ENCODE results near the gene SLC66A2.

The SLC66A2 gene

DNA sequence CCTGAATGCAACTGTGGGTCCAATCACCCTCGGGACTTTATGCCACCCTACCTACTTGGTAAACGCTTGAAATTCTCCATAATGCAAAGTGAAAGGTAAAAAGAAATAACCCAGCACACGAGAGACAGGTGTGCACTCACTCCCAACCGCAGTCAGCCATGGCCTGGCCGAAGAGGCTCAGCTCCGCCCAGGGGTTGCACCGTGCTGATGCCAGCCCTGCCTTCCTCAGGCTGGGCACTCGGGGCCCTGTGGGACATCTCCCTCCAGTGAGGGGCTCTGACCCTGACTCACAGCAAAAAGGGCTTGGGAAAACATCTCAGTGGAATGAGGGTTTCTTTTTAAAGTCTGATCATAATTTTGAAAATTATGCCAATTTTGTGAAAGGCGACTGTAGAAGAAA, 13.3 kb downstream of the SLC66A2 start:
- no peak for DNase-seq (ENCODE audit: low read depth in 2 of 2)

DNA sequence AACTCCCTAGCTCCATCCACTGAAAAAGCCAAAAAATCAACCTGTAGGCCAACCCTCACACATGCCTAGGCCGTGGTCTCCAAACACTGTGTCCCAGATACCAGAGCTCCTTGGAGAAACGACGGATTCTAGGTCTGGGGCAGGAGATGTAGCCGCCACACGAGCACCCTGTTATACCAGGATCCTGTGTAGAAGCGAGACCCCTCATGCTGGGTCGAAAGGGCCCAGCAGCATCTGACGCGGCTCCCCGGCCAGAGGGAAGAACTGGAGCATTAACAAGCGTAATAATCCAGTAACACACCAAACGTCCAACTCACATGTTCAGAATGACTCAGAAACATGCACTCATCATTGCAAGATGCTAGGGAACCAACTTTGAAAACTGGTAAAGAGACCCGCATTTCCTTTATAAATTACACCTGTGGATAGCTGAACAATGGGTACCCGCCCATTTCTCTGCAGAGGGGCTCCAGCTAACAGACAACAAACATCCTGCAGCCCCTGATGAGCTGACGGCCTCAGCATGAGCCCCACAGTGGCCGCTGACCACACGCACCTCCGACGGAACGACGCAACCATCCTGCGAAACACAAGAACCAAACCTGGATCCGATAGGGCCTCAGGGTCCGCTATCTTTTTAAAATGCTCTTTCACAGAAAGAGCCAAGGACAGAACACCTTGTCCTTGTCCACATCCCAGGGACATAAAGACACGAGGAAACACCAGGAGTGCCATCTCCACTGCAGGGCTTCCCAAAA, 14.2 kb downstream of the SLC66A2 start:
- DNase-seq (ENCODE audit: low read depth in 2 of 2): no peak

DNA sequence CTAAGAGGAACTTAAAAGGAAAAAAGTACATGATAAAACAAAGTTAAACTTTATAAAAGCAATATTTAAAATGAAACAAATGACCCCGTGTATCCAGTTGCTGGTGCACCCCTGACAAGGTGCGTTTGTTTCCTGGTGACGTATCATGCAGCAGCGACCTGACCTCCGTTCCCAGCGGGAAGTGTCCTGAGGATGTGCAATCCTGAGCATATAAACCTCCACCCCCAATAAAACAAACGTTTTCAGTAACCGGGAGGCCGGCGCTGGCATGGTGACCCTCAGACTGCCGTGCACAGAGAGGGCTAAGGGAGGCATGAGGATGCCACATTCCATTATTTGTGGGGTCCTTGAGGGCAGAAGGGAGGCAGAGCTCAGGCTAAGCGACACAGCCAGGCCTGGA, 14.8 kb downstream of the SLC66A2 start:
- no peak for DNase-seq (ENCODE audit: low read depth in 2 of 2)

DNA sequence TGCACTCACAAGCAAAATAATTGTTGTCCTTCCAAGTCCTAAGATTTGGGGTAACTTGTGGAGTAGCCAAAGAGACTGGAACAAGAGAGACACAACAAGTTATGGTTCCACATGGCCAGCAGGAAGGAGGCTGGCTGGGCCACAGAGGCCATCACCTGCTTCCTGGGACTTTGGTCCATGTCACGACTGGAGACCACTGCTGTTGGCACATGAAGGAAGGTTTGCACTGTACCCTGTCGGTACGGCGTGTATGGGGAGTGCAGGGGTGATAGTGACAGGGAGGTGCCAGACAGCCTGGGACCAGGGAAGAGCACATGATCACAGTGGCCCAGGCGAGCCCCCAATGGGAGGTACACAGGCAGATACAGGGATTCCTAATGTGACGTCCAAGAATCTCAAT, 15.5 kb downstream of the SLC66A2 start:
- no peak for DNase-seq (ENCODE audit: low read depth in 2 of 2)

DNA sequence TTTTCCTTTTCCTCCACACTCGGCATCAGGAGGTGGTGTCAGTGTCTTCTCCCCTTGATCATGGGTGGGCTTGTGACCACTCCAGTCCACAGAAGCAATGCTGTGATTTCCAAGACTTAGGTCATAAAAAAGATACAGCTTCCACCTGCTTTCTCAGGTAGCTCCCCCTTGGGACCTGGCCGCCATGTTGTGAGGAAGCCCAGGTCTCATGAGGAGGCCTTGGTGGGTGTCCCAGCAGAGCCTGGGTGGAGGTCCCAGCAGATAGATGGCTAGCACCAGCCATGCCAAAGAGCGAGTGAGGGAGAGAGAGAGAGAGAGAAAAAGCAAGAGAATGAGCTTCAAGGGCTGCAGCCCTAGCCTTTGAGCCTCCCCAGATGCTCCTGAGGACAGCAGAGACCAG, 16.0 kb downstream of the SLC66A2 start:
- DNase-seq (ENCODE audit: low read depth in 2 of 2): no peak

DNA sequence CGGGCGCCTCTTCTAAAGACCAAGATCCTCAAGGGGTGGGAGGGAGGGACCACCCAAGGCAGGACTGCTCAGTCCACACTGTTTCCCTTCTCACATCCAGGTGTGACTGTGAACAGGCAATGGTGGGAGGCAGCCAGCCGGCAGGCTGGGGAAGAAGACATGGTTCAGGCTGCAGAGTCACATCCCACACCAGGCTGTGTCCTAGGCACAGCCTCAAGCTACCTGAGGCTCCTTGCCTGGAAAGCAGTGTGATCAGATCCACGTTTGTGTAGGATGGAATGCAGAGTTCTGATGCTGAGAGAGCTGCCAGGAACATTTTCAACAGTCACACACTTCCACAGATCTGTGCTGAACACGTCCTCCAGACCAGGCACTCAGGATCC, 16.4 kb downstream of the SLC66A2 start:
- no peak for DNase-seq (ENCODE audit: low read depth in 2 of 2)

DNA sequence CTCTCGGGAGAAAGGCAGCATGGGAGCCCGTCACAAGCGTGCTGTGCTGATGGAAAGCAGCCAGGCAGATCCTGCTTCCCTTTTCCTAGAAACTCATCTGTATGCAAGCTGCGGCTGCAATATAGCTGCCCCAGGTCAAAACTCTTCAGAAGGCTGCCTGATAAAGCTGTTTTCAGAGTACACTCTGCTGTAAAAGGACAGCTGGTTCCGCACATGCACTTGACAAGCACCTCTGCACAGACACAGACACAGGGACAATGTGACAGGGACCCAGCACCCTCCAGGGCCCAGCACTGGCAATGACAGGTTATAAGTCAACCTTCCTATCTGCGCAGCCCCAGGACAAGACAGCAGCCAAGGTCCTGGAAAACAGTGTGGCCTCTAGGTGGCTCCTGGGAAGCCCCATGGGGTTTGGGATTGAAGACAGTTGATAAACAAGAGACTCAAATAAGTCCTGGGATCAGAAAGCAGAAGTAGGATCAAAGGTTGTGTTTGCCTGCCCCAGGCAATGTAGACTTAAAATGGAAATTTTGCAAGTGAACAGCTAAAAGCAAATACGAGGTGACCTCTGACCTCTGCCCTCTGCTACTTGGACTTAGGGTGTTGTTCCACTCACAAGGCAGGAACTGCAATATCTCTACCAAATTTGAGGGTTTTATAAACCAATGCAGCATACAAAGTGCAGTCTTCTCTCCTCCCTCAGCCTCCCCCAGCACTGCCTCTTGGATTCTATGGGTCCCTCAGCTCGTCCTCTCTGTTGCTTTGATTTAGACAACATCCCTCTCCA, 16.9 kb downstream of the SLC66A2 start:
- no peak for DNase-seq (ENCODE audit: low read depth in 2 of 2)

DNA sequence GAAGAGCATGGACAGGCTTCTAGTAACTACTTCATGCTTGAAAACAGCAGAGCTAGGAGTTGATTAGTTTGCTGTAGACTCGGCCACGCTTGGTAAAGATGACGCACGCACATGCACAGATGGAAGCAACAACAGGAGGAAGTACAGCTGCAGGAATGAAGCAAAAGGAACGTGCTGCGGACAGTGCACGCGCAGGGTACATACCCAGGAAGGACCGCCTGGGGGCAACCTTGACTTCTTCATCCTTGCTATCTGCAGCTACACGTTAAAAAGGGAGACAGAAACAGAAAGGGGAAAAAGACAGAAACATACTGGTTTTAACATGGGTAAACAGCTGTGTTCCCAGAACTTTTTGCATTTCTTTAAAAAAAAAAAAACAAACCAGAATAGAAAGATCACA, 17.7 kb downstream of the SLC66A2 start:
- no peak for DNase-seq (ENCODE audit: low read depth in 2 of 2)

DNA sequence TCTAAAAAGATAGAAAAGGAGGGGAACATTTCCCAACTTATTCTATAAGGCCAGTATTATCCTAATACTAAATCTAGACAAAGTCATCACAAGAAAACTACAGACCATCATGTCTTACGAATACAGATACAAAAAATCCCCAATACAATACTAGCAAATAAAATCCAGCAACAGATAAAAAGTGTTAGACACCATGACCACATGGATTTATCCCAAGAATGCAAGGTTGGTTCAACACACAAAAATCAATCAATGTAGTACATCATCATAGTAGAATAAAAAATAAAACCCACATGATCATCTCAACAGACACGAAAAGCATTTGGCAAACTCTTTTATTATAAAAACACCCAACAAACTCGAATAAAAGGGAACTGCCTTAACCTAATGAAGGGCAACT, 18.5 kb downstream of the SLC66A2 start:
- DNase-seq (ENCODE audit: low read depth in 2 of 2): no peak

DNA sequence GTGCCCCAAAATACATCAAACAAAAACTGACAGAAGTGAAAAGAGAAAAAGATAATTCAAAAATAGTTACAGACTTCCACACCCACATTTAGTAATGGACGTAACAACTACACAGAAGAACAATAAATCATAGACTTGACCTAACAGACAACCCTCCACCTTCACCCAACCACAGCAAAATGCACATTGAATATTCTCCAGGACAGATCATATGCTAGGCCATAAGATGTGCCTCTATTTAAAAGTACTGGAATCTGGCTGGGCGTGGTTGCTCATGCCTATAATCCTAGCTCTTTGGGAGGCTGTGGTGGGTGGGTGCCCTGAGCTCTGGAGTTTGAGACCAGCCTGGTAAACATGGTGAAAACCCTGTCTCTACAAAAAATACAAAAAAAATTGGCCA, 20.0 kb downstream of the SLC66A2 start:
- no peak for DNase-seq (ENCODE audit: low read depth in 2 of 2)

DNA sequence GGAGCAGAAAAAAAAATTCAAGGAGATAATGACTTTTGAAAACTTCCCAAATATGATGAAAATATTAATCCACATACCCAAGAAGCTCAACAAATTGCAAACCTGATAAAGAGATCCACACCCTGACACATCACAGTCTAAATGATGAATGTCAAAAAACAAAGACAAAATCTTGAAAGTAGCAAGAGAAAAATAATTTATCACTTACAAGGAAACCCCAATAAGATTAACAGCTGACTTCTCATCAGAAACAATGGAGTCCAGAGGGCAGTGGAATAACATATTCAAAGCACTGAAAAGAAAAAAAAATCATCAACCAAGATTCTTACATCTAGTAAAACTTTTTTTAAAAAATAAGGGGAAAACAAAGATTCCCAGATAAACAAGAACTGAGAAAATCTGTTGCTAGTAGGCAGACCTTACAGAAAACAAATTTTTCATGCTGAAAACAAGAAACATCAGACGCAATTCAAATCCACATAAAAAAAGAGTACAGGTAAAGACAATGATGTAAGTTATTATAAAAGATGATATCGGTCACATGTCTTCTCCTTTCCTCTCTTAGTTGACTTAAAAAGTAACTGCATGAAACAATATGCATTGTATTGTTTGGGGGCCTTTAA, 21.3 kb downstream of the SLC66A2 start:
- DNase-seq (ENCODE audit: low read depth in 2 of 2): no peak

DNA sequence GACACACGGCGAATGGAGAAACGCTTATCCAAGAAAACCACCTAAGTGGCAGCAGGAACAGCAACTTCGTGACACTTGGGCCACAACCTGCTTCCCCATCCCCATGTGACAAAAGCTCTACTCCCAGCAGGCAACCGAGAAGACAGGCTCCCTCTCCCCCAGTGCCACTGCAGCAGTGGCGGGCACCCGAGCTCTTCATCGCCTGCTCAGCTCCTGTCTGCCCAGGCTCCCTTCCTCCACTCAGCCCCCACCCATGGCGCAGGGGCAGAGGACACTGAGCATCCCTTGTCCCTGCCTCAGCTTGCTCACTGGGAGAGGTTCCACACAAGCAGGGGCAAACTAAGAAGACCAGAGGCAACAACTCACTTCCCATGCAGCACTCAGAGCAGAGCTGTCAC, 22.9 kb downstream of the SLC66A2 start:
- DNase-seq (ENCODE audit: low read depth in 2 of 2): no peak

DNA sequence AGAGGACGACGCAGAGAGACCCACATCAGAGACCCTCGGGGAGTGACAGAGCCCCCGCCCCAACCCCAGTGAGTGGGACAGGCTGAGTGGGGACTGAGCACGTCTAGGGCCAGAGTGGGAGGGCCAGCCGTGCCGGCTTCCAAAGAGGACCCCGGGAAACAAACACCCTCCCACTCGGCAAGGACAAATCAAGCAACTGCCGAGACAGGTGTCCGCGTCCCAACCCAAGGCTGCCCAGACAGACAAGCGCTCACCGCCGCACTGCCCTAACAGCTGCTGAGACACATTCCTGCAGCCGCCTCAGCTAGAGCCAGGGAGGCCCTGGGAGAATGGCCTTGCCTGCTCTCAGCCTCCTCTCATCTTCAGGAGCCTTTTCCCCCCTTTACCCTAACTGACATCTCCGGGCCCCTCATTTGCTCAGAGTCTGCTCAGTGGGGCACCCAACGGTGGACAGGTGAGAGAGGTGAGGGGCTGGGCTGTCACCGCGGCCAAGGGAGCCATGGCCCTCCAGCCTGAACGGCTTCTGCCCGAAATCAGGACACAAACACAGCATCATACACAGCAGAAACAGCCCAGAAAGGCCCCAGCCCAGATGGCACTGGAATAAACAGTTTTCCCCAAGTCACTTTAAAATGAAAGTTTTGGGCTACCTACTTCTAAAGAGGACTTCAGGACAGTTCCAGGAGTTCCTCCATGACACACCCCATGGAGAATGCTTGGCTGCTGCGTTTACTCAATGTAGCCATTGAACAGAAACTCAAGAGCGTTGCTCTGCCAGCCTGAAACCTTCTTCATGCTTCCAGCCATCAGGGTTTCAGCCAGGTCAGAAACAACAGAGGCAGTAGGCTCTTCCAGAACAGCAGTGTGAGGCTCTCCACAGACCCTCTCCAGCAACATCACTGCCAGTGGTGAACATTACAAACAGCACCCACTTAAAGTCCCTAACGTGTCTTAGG, 23.6 kb downstream of the SLC66A2 start:
- DNase-seq (ENCODE audit: low read depth in 2 of 2): no peak

DNA sequence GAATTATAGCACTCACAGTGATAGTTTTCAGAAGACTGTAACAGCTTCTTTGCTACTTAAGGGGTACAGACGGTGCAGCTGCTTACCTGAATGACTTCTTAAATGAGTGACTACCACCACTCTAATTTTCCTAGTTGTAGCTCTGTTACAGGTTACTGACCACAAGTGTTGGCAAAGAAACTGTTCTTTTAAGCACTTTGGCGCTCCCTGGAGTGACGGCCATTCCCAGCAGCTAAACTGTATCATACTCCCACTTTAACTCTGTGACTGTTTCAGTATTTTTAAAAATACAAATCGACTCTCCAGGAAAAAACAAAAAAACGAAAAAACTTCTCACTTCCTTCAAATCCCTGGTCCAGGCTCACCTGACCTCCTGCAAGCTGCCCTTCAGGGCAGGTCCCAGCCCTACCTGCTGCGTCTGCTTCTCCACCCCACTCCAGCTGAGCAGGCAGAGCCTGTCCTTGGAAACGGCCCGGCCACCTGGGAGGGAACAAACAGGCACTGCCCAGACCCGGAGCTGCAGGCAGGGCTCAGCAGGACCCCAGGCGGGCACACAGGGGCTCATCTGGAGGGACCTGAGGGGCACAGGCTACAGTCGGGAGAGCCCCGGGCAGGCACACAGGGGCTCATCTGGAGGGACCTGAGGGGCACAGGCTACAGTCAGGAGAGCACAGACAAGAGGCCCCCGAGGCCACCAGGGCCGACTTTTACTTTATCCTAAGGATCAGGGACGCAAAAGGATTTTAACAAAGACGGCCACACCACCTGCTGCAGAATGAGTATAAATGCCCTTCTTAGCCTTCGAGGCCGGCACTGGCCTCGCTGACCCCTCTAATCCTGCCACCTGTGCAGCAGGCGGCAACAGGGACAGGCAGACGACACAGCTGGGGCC, 24.5 kb downstream of the SLC66A2 start:
- no peak for DNase-seq (ENCODE audit: low read depth in 2 of 2)

DNA sequence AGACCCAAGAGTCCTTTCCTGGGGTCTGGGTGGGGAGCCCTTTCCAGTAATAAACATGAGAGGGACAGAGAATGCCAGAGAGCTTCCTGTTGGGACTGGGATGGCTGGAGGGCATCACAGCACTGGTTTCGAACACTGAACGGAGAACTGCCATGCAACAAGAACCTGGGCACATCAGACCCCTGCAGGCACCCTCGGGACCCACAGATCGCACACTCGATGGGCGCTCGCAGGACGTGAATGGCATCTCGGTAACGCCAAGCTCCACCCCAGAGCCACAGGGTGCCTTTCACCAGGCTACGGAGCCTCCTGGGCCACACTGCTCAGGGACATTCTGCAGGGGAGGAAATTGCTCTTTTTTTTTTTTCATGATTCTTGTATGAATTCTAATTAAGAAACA, 25.1 kb downstream of the SLC66A2 start:
- no peak for DNase-seq (ENCODE audit: low read depth in 2 of 2)

DNA sequence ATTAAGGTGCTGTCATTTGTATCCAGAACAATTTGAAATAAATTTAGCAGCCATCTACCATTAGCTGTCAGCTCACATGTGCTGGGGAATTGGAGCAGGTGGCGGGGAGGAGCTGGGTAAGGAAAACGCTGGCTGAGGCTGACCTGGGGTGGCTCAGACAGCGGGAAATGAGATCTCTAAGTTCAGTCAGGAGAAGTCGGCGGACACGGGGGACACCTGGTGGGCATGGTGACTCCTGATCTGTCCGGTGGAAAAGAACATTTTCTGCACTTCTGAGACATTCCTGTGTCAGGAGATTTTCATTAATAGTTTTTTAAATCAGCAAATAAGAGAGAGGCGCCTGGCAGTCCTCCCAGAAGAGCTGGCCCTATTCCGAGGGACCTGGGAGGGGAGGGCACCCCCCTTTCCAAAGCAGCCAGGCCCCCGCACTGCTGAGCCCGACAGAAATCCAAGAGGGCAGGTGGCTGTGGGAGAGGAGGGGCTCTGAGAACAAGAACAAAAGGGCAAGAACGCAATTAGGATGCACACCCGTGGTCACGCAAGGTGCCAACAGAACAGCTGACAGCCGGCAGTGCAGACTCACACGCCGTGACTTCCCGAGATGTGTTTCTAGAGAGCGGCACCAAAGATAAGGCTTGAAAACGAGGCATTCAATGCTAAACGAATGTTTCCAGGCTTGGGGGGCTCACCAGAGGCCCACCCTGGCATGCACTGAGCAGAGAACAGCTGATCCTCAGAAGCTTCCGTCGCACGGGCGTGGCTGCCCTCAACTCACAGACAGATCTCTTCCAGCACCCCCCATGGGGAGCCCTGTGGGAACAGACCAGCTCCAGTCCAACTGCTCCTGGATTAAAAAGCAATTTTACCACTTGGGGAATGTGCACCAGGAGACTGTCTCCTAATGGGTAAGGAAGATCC, 26.4 kb downstream of the SLC66A2 start:
- no peak for DNase-seq (ENCODE audit: low read depth in 2 of 2)

DNA sequence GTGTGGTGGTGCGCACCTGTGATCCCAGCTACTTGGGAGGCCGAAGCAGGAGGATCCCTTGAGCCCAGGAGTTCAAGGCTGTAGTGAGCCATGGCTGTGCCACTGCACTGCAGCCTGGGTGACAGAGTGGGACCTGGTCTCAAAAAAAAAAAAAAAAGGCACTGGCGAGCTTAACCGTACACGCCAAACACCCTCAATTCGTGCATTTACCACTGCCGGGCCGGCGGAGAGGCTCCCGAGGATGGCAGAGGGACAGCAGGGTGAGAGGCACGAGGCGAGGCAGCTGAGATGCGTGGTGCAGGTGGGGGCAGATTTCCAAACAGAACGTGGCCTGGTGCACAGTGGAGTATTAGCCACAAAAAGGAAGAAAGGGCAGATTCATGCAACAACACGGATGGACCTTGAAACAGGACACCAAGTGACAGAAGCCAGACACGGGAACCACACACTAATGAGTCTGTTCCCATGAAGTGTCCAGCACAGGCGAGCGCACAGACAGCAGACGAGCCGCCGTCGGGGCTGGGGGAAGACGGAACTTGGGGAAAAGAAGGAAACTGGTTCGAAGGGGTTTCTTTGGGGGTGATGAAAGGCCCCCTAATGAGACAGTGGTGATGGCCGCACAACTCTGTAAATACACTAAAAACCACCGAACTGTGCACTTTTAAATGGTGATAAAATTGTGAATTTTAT, 27.4 kb downstream of the SLC66A2 start:
- no peak for DNase-seq (ENCODE audit: low read depth in 2 of 2)

DNA sequence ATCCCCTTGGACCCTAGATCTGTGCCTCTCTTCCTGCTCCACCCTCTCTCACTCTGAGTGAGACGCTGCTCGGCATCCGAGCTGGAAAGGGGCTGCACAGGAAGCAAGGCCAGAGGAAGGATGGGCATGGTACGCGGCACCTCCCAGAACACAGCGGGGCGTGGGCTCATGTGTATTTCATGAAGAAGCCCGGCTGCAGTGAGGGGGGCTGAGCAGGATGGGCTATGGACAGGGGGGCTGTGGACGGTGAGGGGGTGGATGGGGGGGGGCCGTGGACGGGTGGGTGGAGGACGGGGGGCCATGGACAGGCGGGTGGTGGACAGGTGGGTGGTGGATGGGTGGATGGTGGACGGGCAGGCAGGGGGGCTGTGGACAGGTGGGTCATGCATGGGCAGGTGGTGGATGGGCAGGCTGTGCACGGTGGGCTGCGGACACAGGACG, 28.5 kb downstream of the SLC66A2 start:
- no peak for DNase-seq (ENCODE audit: low read depth in 2 of 2)

Data from stimulated activated CD8-positive, alpha-beta memory T cell treated with anti-CD3 and anti-CD28 coated beads, Interleukin-7, amount 100 ng/mL, for 4 hours (primary cell).